Endothelial cell of umbilical vein (primary cell): ENCODE results near the gene CCSER2. TPM values are rescaled to one million over a fixed set of nuclear protein-coding genes. Genes with fewer than 3 reads are reported as not detected.

Experiments
- BruUV-seq: library from RNA; stranded (reverse); fragments of 400-500 nt; replicated peaks from 2 replicates; lab custom pipeline; 2021; lab: Mats Ljungman, UMichigan
- CTCF ChIA-PET: fragments of 300-600, 350-600 bp; sonication (Branson Sonifier 250); formaldehyde crosslinking; loops from one replicate; lab custom pipeline; 2021; ENCODE audit warnings: antibody characterized with exemption, inconsistent platforms; lab: Charles Lee
- POLR2A ChIA-PET: fragments of 300-600, 350-600 bp; sonication (Branson Sonifier 250); formaldehyde crosslinking; loops from one replicate; lab custom pipeline; 2021; ENCODE audit warnings: antibody characterized with exemption, inconsistent platforms; lab: Charles Lee
- DNase-seq: peaks from one replicate; pipeline ENCODE4 v3.0.0-alpha.2; 2011; ENCODE audit warnings: low read depth, low spot score
- FAIRE-seq: peaks from 2 replicates; lab custom pipeline; 2011; peaks lifted over from hg19 to GRCh38; lab: Jason Lieb, UNC
- H2AFZ ChIP-seq: 2 replicates; pipeline ENCODE4 v1.6.0; 2012; ENCODE audit warnings: low read depth, low read length, control low read depth, inconsistent platforms
- H3K27ac ChIP-seq: 2 replicates; pipeline ENCODE4 v1.5.1; 2011; ENCODE audit warnings: low read depth, mild to moderate bottlenecking, control low read depth, low read length, moderate library complexity; ENCODE audit not compliant: insufficient read depth
- H3K27me3 ChIP-seq, 2 experiments: 2 replicates each; pipeline versions ENCODE4 v1.6.0 to v1.6.1; 2011; ENCODE audit warnings: low read length in 2 of 2, mixed read lengths in 1 of 2; ENCODE audit not compliant: control insufficient read depth in 2 of 2, insufficient read depth in 2 of 2
- H3K36me3 ChIP-seq, 2 experiments: 2 replicates in 1 of 2; 3 replicates in 1 of 2; pipeline ENCODE4 v1.5.1; 2011; ENCODE audit warnings: low read length in 2 of 2, mild to moderate bottlenecking in 1 of 2, moderate library complexity in 1 of 2; ENCODE audit not compliant: control insufficient read depth in 2 of 2, insufficient read depth in 2 of 2; ENCODE audit errors: extremely low read depth in 1 of 2
- H3K4me1 ChIP-seq: 3 replicates; pipeline ENCODE4 v1.5.1; 2011; ENCODE audit warnings: mild to moderate bottlenecking, low read length; ENCODE audit not compliant: control insufficient read depth, insufficient read depth; ENCODE audit errors: extremely low read depth
- H3K4me2 ChIP-seq: 2 replicates; pipeline ENCODE4 v1.6.1; 2011; ENCODE audit warnings: low read length, control low read depth, mixed read lengths; ENCODE audit not compliant: insufficient read depth
- H3K4me3 ChIP-seq, 3 experiments: fragments of 200-600 bp in 1 of 3; sonication (generic), shearing (Covaris generic) in 1 of 3; replicated peaks in 1 of 3; 2 replicates each; pipeline ENCODE4 v1.5.1; 2011 to 2016; ENCODE audit warnings: control low read depth in 3 of 3, low read length in 3 of 3, mild to moderate bottlenecking in 2 of 3, inconsistent platforms in 1 of 3, low read depth in 1 of 3, moderate library complexity in 1 of 3; ENCODE audit not compliant: insufficient read depth in 1 of 3
- H3K79me2 ChIP-seq: 2 replicates; pipeline ENCODE4 v1.6.0; 2012; ENCODE audit warnings: low read length, inconsistent platforms; ENCODE audit not compliant: control insufficient read depth, insufficient read depth
- H3K9ac ChIP-seq: replicated peaks from 2 replicates; pipeline ENCODE3; 2011; ENCODE audit warnings: low read length, control low read depth; ENCODE audit not compliant: insufficient read depth; ENCODE audit errors: extremely low read depth
- H3K9me1 ChIP-seq: replicated peaks from 3 replicates; pipeline ENCODE4 v1.6.0; 2011; ENCODE audit warnings: mild to moderate bottlenecking, low read length; ENCODE audit not compliant: control insufficient read depth, insufficient read depth; ENCODE audit errors: extremely low read depth
- H3K9me3 ChIP-seq: replicated peaks from 2 replicates; pipeline ENCODE4 v1.5.1; 2012; ENCODE audit warnings: low read length, inconsistent platforms; ENCODE audit not compliant: control insufficient read depth, insufficient read depth
- H4K20me1 ChIP-seq: replicated peaks from 2 replicates; pipeline ENCODE3; 2011; ENCODE audit warnings: mild to moderate bottlenecking, low read length; ENCODE audit not compliant: control insufficient read depth, insufficient read depth; ENCODE audit errors: extremely low read depth
- CTCF ChIP-seq, 2 donors: IDR thresholded peaks; 1 replicate in 1 of 2; 2 replicates in 1 of 2; pipeline ENCODE4 v1.5.1; 2011; ENCODE audit warnings: low read length in 2 of 2, mild to moderate bottlenecking in 2 of 2, moderate library complexity in 2 of 2, control low read depth in 1 of 2, inconsistent platforms in 1 of 2, low read depth in 1 of 2; ENCODE audit not compliant: insufficient read depth in 1 of 2; ENCODE audit errors: extremely low read depth in 1 of 2
- EZH2 ChIP-seq: IDR thresholded peaks from 2 replicates; pipeline ENCODE4 v1.6.1; 2012; ENCODE audit warnings: borderline replicate concordance, low read depth, mild to moderate bottlenecking, moderate library complexity, low read length, inconsistent platforms; ENCODE audit not compliant: severe bottlenecking
- FOS ChIP-seq: IDR thresholded peaks from 2 replicates; pipeline ENCODE4 v1.6.1; 2011; ENCODE audit warnings: mild to moderate bottlenecking, low read length, moderate library complexity, borderline replicate concordance; ENCODE audit not compliant: insufficient read depth
- JUN ChIP-seq: IDR thresholded peaks from 2 replicates; pipeline ENCODE4 v1.6.1; 2011; ENCODE audit warnings: borderline replicate concordance, low read depth; ENCODE audit not compliant: insufficient read length, insufficient read depth
- MYC ChIP-seq: IDR thresholded peaks from one replicate; pipeline ENCODE4 v1.6.1; 2011; ENCODE audit warnings: mild to moderate bottlenecking, low read depth, low read length
- POLR2A ChIP-seq: IDR thresholded peaks from 2 replicates; pipeline ENCODE4 v1.6.1; 2012; ENCODE audit warnings: low read depth, mild to moderate bottlenecking, control low read depth, low read length
- dilution Hi-C: fragments of 300-500 bp; cut with MboI; formaldehyde crosslinking; loops from one replicate; pipeline ENCODE4 v1.15.0; 2019; ENCODE audit warnings: low sequenced_read_pairs; ENCODE audit not compliant: extremely low pct_ligation_motif_present
- intact Hi-C: fragments of 100-400 bp; cut with micrococcal nuclease; formaldehyde crosslinking; loops from one replicate; pipeline ENCODE4 v1.10.0; 2022
- polyA plus RNA-seq, 4 experiments: library from polyadenylated mRNA; depleted of rRNA in 3 of 4; stranded (reverse) in 3 of 4; unstranded in 1 of 4; fragments of >200 nt; gene quantifications; 2 replicates each; pipeline versions ENCODE4 v1.2.1 to v1.2.3, GENCODE V29; 2011 to 2012; ENCODE audit warnings: missing spikeins in 1 of 4
- total RNA-seq: library from RNA; stranded (reverse); gene quantifications from 2 replicates; pipeline ENCODE4 v1.2.3, GENCODE V29; 2021
- TF ChIP-seq, protein P1 (sequence below): IDR thresholded peaks from 2 replicates; pipeline ENCODE4 v1.6.1; 2011; ENCODE audit not compliant: insufficient read depth, insufficient read length

The CCSER2 gene
- total and polyA plus RNA-seq, 2 donors (not counting 3 experiments of a cell fraction or from before 2014, with no cell fraction given) = 14.5 to 49.3 TPM

GRCh38 chr10:84547616-84548015, 219.2 kb downstream of the CCSER2 start:
- H3K4me3 ChIP-seq = no peak overlapping the region
- H4K20me1 ChIP-seq = no peaks in the 10 kb centered on the region
- no peak for TF ChIP-seq CTCF (IDR thresholded peaks at IDR 0.05; ENCODE audit: extremely low read depth in 1 of 2, insufficient read depth in 1 of 2, low read depth in 1 of 2, low read length in 2 of 2)
- TF ChIP-seq MYC = no peak
- TF ChIP-seq POLR2A = no peak
- TF ChIP-seq EZH2 = no peak
- TF ChIP-seq FOS = no peak
- TF ChIP-seq, protein P1, sequence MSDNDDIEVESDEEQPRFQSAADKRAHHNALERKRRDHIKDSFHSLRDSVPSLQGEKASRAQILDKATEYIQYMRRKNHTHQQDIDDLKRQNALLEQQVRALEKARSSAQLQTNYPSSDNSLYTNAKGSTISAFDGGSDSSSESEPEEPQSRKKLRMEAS = no peak
- no peak for TF ChIP-seq JUN
- H3K36me3 ChIP-seq = no peaks in the 10 kb centered on the region
- no peaks in the 10 kb centered on the region for H3K9me1 ChIP-seq
- DNase-seq (no peak), FAIRE-seq (no peak)
- peaks cover 2 to 3% of the 10 kb centered on the region in 2 experiments for H3K27me3 ChIP-seq
- ChIA-PET POLR2A (no interaction called here), CTCF (interaction anchor here (1.3 to 4.9 kb wide), 3 partner anchors 10 to 283 kb away, joined by 3 to 22 read pairs (median 9); no protein-coding TSS in a partner anchor)
- no peak overlapping the region for H3K27ac ChIP-seq
- BruUV-seq = no TSS peak
- no peaks in the 10 kb centered on the region for H3K4me1 ChIP-seq
- intact Hi-C loops = no loop called here
- H2AFZ ChIP-seq = no peak overlapping the region
- H3K9ac ChIP-seq = no peak overlapping the region
- dilution Hi-C loops = no loop called here
- no peaks in the 10 kb centered on the region for H3K9me3 ChIP-seq
- H3K4me2 ChIP-seq = no peak overlapping the region
- H3K79me2 ChIP-seq = no peaks in the 10 kb centered on the region
